OCI-LY7 (cell line): ENCODE data around the gene TRIM25.

Experiments
- EZH2phosphoT487 ChIP-seq: fragments of 200-600 bp; sonication (generic); IDR thresholded peaks from 2 replicates; pipeline ENCODE4 v1.6.1; 2018; ENCODE audit warnings: low read depth, borderline replicate concordance, mild to moderate bottlenecking, mixed run types, antibody characterized with exemption, low read length, moderate library complexity, mixed read lengths
- TF ChIP-seq, protein P1 (sequence below): fragments of 200-600 bp; sonication (generic); conservative IDR thresholded peaks from 2 replicates; pipeline ENCODE4 v1.5.1; 2014; ENCODE audit warnings: mild to moderate bottlenecking, antibody characterized with exemption, low read length, moderate library complexity, mixed read lengths

DNA sequence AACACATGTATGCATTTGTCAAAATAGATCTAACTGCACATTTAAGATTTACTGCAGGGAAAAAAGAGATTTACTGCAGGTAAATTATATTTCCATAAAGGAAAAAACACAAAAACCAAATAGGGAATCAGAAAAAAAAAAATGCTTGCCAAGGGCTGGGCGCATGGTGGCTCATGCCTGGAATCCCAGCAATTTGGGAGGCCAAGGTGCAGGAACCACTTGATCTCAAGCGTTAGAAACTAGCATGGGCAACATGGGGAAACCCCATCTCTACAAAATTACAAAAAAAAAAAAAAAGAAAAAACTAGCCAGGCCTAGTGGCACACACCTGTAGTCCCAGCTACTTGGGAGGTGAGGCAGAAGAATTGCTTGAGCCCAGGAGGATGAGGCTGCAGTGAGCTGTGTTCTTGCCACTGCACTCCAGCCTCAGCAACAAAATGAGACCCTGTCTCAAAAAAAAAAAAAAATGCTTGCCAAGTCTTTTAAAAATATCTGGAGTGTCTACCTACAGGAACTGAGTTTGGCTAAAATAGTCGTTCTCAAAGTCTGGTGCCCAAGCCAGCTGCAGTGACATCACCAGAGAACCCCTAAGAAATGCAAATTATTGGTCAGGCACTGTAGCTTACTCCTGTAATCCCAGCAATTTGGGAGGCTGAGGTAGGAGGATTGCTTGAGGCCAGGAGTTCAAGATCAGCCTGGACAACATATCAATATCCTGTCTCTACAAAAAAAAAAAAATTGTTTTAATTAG, 17.5 kb downstream of the TRIM25 start:
- TF ChIP-seq, protein P1, sequence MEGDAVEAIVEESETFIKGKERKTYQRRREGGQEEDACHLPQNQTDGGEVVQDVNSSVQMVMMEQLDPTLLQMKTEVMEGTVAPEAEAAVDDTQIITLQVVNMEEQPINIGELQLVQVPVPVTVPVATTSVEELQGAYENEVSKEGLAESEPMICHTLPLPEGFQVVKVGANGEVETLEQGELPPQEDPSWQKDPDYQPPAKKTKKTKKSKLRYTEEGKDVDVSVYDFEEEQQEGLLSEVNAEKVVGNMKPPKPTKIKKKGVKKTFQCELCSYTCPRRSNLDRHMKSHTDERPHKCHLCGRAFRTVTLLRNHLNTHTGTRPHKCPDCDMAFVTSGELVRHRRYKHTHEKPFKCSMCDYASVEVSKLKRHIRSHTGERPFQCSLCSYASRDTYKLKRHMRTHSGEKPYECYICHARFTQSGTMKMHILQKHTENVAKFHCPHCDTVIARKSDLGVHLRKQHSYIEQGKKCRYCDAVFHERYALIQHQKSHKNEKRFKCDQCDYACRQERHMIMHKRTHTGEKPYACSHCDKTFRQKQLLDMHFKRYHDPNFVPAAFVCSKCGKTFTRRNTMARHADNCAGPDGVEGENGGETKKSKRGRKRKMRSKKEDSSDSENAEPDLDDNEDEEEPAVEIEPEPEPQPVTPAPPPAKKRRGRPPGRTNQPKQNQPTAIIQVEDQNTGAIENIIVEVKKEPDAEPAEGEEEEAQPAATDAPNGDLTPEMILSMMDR: no peak
- TF ChIP-seq EZH2phosphoT487: no peak
